Subcutaneous adipose tissue (tissue), 4 donors: Measurements from ENCODE around the gene SLC43A2. TPM values are rescaled to one million over a fixed set of nuclear protein-coding genes. Genes with fewer than 3 reads are reported as not detected.

Experiments
- total RNA-seq, 4 donors: library from RNA; depleted of rRNA; stranded (reverse); fragments of >200 nt; gene quantifications; one replicate each; pipeline ENCODE4 v1.1.0, GENCODE V29; 2016
- TF ChIP-seq, protein P1 (sequence below): fragments of 450-650 bp; IDR thresholded peaks from one replicate; pipeline ENCODE4 v1.5.1; 2016; ENCODE audit warnings: low read depth, mild to moderate bottlenecking, control low read depth, antibody characterized with exemption, moderate library complexity

SLC43A2 gene
- total RNA-seq, 4 donors from 2014 or later: 7.3 to 25.6 (median 16.7) TPM

DNA sequence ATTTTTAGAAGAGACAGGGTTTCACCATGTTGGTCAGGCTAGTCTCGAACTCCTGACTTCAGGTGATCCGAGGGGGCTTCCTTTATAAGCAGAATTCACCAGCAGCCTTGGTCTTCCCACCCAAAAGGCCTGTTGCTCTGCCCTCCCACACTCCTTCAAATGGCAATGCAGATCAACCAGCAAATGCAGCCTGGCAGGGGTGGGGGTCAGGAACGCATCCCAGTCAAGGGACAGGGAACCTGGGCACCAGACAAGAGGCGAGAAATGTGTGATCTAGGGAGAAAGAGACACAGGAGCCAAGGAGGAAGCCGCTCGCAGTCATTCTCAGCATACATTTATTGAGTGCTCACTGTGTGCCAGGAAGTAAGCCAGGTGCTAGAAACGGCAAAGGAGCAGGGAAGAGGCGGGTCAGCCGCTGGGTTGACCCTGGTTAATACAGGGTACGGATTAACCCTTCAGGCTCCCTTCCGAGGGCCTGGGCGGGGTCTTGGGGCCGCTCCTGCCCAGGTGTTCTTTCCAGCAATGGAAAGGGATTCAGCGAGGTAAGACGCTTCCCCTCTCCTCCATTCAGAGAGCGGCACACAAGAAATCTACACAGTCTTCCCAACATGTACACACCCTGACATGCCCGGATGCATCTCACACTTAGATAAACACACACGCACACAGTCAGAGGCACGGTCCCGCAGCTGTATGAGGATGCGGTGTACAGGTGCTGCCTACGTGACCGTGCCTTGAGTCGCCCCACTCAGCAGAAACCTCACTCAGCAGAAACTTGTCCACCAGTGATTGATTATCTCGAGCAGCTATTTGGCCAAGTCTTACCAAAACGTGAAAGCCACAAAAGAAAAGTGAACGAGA is 59.5 kb downstream of the SLC43A2 start:
- TF ChIP-seq, protein P1, sequence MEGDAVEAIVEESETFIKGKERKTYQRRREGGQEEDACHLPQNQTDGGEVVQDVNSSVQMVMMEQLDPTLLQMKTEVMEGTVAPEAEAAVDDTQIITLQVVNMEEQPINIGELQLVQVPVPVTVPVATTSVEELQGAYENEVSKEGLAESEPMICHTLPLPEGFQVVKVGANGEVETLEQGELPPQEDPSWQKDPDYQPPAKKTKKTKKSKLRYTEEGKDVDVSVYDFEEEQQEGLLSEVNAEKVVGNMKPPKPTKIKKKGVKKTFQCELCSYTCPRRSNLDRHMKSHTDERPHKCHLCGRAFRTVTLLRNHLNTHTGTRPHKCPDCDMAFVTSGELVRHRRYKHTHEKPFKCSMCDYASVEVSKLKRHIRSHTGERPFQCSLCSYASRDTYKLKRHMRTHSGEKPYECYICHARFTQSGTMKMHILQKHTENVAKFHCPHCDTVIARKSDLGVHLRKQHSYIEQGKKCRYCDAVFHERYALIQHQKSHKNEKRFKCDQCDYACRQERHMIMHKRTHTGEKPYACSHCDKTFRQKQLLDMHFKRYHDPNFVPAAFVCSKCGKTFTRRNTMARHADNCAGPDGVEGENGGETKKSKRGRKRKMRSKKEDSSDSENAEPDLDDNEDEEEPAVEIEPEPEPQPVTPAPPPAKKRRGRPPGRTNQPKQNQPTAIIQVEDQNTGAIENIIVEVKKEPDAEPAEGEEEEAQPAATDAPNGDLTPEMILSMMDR: no peak

GRCh38 chr17:1566505-1567199 is 62.0 kb downstream of the SLC43A2 start:
- TF ChIP-seq, protein P1: no peak

DNA sequence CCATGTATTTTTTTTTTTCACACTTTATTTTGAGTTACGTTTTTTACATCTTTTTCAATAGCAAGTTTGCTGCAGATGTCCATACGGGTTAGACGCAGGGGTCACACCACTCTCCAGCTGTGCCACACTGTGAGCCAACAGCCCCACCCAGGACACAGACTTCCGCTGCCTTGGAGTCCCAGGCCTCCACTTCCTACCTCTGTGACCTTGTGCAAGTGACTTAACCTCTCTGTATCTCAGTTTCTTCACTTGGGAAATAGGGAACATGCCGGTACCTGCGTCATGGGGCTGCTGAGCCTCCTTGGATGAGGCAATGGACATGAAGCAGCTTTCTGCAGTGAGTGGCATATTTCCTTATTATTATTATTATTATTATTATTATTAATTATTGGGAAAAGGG is 62.8 kb downstream of the SLC43A2 start:
- TF ChIP-seq, protein P1: no peak

DNA sequence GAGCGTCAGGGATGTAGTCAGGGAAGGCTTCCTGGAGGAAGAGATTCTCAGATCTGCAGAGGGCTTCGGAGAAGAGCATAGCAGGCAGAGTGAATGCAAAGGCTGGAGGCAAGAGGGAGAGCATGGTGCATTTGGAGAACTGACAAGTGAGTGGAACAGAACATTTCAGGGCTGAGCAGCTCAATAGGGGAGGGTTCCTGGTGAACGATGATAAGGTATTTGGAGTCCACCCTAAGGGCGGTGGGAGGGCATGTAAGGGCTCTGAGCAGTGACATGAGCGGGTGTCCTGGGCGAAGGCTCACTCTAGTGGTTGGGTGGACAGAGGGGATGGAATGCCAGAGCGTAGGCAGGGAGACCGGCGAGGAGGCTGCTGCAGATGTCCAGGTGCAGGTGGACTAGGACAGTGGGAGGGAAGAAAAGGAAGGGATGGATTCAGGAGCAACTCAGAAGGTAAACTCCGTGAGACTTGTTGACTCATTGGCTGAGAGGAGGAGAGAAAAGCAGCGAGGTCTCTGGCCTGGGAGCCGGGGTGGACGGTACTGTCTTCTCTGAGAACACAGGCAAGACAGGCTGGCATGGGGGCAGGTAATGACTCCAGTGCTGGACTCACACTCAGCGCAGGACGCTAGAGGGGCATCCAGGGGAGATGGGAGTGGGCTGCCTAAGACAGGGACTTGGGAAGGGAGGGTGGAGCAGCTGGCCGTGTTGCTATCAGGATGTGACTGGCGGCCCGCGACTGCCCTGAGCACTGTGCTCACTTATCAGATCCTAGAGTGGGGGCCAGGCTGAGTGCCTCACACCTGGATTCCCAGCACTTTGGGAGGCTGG is 64.6 kb downstream of the SLC43A2 start:
- TF ChIP-seq, protein P1: no peak

DNA sequence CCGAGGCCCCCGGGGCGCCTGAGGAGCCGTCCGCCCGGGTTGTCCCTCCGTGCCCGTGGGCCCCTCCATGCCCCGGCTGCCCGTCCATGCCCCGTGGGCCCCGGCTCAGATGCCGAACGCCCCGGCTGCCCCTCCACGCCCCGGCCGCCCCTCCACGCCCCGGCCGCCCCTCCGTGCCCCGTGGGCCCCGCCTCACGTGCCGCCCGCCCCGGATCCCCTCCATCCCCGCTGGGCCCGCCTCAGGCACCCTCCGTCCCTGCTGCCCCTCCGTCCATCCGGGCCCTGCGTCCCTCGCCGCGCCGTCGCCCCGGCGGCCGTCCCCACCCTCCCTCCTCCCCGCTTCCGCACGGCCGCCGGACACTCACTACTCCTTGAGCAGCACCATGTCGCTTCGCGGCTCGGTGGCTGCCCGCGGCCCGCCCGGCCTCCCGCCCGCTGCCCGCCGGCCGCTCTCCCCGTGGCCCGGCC is 66.4 kb downstream of the SLC43A2 start:
- TF ChIP-seq, protein P1: no peak

GRCh38 chr17:1561420-1562175 is 67.0 kb downstream of the SLC43A2 start:
- TF ChIP-seq, protein P1: no peak
